HCT116 (cell line): ENCODE results near the gene ORM1. TPM values are rescaled to one million over a fixed set of nuclear protein-coding genes. Genes with fewer than 3 reads are reported as not detected.

Source experiments
- ATAC-seq: fragments of 200-7000 bp; cut with Tn5 transposase; 2 replicates; pipeline ENCODE4 v1.9.1; 2020; ENCODE audit warnings: mild to moderate bottlenecking, moderate library complexity
- BruUV-seq: library from RNA; stranded (reverse); fragments of 400-500 nt; replicated peaks from 2 replicates; lab custom pipeline; 2021; lab: Mats Ljungman, UMichigan
- CTCF ChIA-PET: fragments of 300-600 bp; sonication (Branson Sonifier 250); formaldehyde crosslinking; loops from one replicate; lab custom pipeline; 2021; ENCODE audit warnings: antibody characterized with exemption; lab: Charles Lee
- POLR2A ChIA-PET: fragments of 300-600, 350-600 bp; sonication (Branson Sonifier 250); formaldehyde crosslinking; loops from one replicate; lab custom pipeline; 2021; ENCODE audit warnings: antibody characterized with exemption; lab: Charles Lee
- RAD21 ChIA-PET, 2 experiments: fragments of 300-600 bp; sonication (Branson Sonifier 250); formaldehyde crosslinking; loops; one replicate each; lab custom pipeline; 2023; ENCODE audit warnings: low total read pairs in 2 of 2; ENCODE audit not compliant: uncharacterized antibody in 2 of 2, unreplicated experiment in 2 of 2, low non-redundant PET in 1 of 2; lab: Charles Lee
- DNase-seq: peaks from one replicate; pipeline ENCODE4 v3.0.0-alpha.2; 2010; ENCODE audit warnings: low read depth, low spot score
- H2AFZ ChIP-seq: fragments of 200-600 bp; shearing (Covaris generic), sonication (generic); 2 replicates; pipeline ENCODE4 v1.6.1; 2017; ENCODE audit warnings: low read depth, mixed run types, mixed read lengths, antibody characterized with exemption, low read length; ENCODE audit not compliant: poor library complexity, severe bottlenecking
- H3K27ac ChIP-seq: 2 replicates; pipeline ENCODE4 v1.5.1; 2012; ENCODE audit warnings: low read depth, low read length
- H3K27me3 ChIP-seq: fragments of 200-600 bp; sonication (generic); 2 replicates; pipeline ENCODE4 v1.6.1; 2016; ENCODE audit warnings: mixed run types, low read length, mixed read lengths; ENCODE audit not compliant: insufficient read depth
- H3K36me3 ChIP-seq, 2 experiments: fragments of 200-500 bp in 1 of 2; fragments of 200-600 bp in 1 of 2; sonication (Bioruptor generic) in 1 of 2; sonication (generic) in 1 of 2; 2 replicates each; pipeline versions ENCODE4 v1.5.1 to v1.6.1; 2014 to 2016; ENCODE audit warnings: low read length in 2 of 2, inconsistent platforms in 1 of 2, mixed read lengths in 1 of 2, mixed run types in 1 of 2; ENCODE audit not compliant: insufficient read depth in 2 of 2, control insufficient read depth in 1 of 2
- H3K4me1 ChIP-seq, 2 experiments: fragments of 200-600 bp in 1 of 2; sonication (generic) in 1 of 2; 2 replicates each; pipeline versions ENCODE4 v1.5.1 to v1.6.1; 2012 to 2017; ENCODE audit warnings: low read length in 2 of 2, inconsistent platforms in 1 of 2, mild to moderate bottlenecking in 1 of 2, mixed read lengths in 1 of 2, mixed run types in 1 of 2, moderate library complexity in 1 of 2; ENCODE audit not compliant: insufficient read depth in 2 of 2, control insufficient read depth in 1 of 2
- H3K4me2 ChIP-seq: fragments of 200-600 bp; sonication (generic); 2 replicates; pipeline ENCODE4 v1.6.1; 2017; ENCODE audit warnings: mixed run types, low read length, mixed read lengths
- H3K4me3 ChIP-seq, 2 experiments: fragments of 200-600 bp in 1 of 2; sonication (generic) in 1 of 2; replicated peaks in 1 of 2; 2 replicates each; pipeline ENCODE4 v1.5.1; 2011 to 2016; ENCODE audit warnings: low read length in 2 of 2, control low read depth in 1 of 2, low read depth in 1 of 2, mild to moderate bottlenecking in 1 of 2, mixed read lengths in 1 of 2, mixed run types in 1 of 2
- H3K79me2 ChIP-seq: fragments of 200-600 bp; sonication (generic); 2 replicates; pipeline ENCODE4 v1.6.1; 2017; ENCODE audit warnings: mild to moderate bottlenecking, mixed run types, low read length, moderate library complexity, mixed read lengths; ENCODE audit not compliant: insufficient read depth
- H3K9ac ChIP-seq: fragments of 200-600 bp; sonication (generic); 2 replicates; pipeline ENCODE4 v1.6.1; 2016; ENCODE audit warnings: low read length, mixed read lengths
- H3K9me2 ChIP-seq: fragments of 200-600 bp; sonication (generic), shearing (Covaris generic); 2 replicates; pipeline ENCODE4 v1.6.1; 2017; ENCODE audit warnings: mixed run types, mild to moderate bottlenecking, moderate library complexity; ENCODE audit not compliant: insufficient read depth
- H3K9me3 ChIP-seq, 2 experiments: fragments of 200-500 bp in 1 of 2; fragments of 200-600 bp in 1 of 2; sonication (Bioruptor generic) in 1 of 2; sonication (generic) in 1 of 2; 2 replicates each; pipeline ENCODE4 v1.6.1; 2014 to 2017; ENCODE audit warnings: low read length in 2 of 2, mixed read lengths in 2 of 2, inconsistent platforms in 1 of 2, low read depth in 1 of 2, mild to moderate bottlenecking in 1 of 2, mixed run types in 1 of 2, moderate library complexity in 1 of 2; ENCODE audit not compliant: control insufficient read depth in 1 of 2, insufficient read depth in 1 of 2
- H4K20me1 ChIP-seq: fragments of 200-600 bp; sonication (generic), shearing (Covaris generic); 2 replicates; pipeline ENCODE4 v1.6.1; 2017; ENCODE audit warnings: mixed run types, mild to moderate bottlenecking, moderate library complexity; ENCODE audit not compliant: insufficient read depth
- CEBPB ChIP-seq: IDR thresholded peaks from 2 replicates; pipeline ENCODE4 v1.6.1; 2012; ENCODE audit warnings: low read depth
- CTCF ChIP-seq, 3 experiments: fragments of 200-600 bp in 1 of 3; sonication (generic) in 1 of 3; IDR thresholded peaks in 2 of 3; conservative IDR thresholded peaks in 1 of 3; 2 replicates each; pipeline ENCODE4 v1.5.1; 2012 to 2017; ENCODE audit warnings: low read depth in 2 of 3, low read length in 2 of 3, antibody characterized with exemption in 1 of 3, borderline replicate concordance in 1 of 3, control low read depth in 1 of 3, mild to moderate bottlenecking in 1 of 3, mixed read lengths in 1 of 3, mixed run types in 1 of 3, moderate library complexity in 1 of 3; ENCODE audit not compliant: insufficient read depth in 1 of 3
- EZH2 ChIP-seq: fragments of 200-600 bp; sonication (generic); IDR thresholded peaks from 2 replicates; pipeline ENCODE4 v1.6.1; 2017; ENCODE audit warnings: antibody characterized with exemption, mixed run types
- EZH2phosphoT487 ChIP-seq: fragments of 200-600 bp; IDR thresholded peaks from 2 replicates; pipeline ENCODE4 v1.6.1; 2018; ENCODE audit warnings: antibody characterized with exemption, borderline replicate concordance
- FOSL1 ChIP-seq: IDR thresholded peaks from 2 replicates; pipeline ENCODE4 v1.6.1; 2012; ENCODE audit warnings: low read depth
- MAX ChIP-seq: IDR thresholded peaks from 2 replicates; pipeline ENCODE4 v1.6.1; 2012
- POLR2A ChIP-seq: IDR thresholded peaks from 2 replicates; pipeline ENCODE4 v1.7.0; 2011; ENCODE audit warnings: borderline replicate concordance; ENCODE audit not compliant: insufficient read depth, insufficient read length; ENCODE audit errors: extremely low read depth
- POLR2AphosphoS5 ChIP-seq: IDR thresholded peaks from 2 replicates; pipeline ENCODE4 v1.6.1; 2011; ENCODE audit warnings: mild to moderate bottlenecking, low read depth, low read length, moderate library complexity
- RAD21 ChIP-seq: IDR thresholded peaks from 2 replicates; pipeline ENCODE4 v1.6.1; 2012; ENCODE audit warnings: low read depth, mild to moderate bottlenecking
- SP1 ChIP-seq: IDR thresholded peaks from 2 replicates; pipeline ENCODE4 v1.6.1; 2012; ENCODE audit warnings: low read depth
- TCF7L2 ChIP-seq: IDR thresholded peaks from 2 replicates; pipeline ENCODE4 v1.7.0; 2011; ENCODE audit warnings: borderline replicate concordance, inconsistent platforms; ENCODE audit not compliant: insufficient read depth, insufficient read length; ENCODE audit errors: extremely low read depth
- ZFX ChIP-seq: fragments of 450-650 bp; IDR thresholded peaks from 2 replicates; pipeline ENCODE4 v1.6.1; 2017
- ZNF274 ChIP-seq: fragments of 200-500 bp; sonication (Bioruptor generic); IDR thresholded peaks from 2 replicates; pipeline ENCODE4 v1.6.1; 2014; ENCODE audit warnings: mild to moderate bottlenecking, low read depth, low read length, inconsistent platforms
- intact Hi-C: fragments of 100-400 bp; cut with micrococcal nuclease; formaldehyde crosslinking; loops from 2 replicates; pipeline ENCODE4 v1.10.0; 2022
- total RNA-seq: library from RNA; stranded (reverse); gene quantifications from one replicate; pipeline ENCODE4 v1.2.1, GENCODE V29; 2021; ENCODE audit not compliant: unreplicated experiment
- TF ChIP-seq, protein P1 (sequence below): IDR thresholded peaks from 2 replicates; pipeline ENCODE4 v1.6.1; 2012
- TF ChIP-seq, protein P2 (sequence below): IDR thresholded peaks from 2 replicates; pipeline ENCODE4 v1.6.1; 2011; ENCODE audit warnings: mild to moderate bottlenecking, low read length, moderate library complexity; ENCODE audit not compliant: insufficient replicate concordance; ENCODE audit errors: extremely low read depth
- TF ChIP-seq, protein P3 (sequence below): IDR thresholded peaks from 2 replicates; pipeline ENCODE4 v1.6.1; 2012; ENCODE audit warnings: low read depth

Gene ORM1
- total RNA-seq, 1 experiment from 2014 or later = 5.6 TPM

DNA sequence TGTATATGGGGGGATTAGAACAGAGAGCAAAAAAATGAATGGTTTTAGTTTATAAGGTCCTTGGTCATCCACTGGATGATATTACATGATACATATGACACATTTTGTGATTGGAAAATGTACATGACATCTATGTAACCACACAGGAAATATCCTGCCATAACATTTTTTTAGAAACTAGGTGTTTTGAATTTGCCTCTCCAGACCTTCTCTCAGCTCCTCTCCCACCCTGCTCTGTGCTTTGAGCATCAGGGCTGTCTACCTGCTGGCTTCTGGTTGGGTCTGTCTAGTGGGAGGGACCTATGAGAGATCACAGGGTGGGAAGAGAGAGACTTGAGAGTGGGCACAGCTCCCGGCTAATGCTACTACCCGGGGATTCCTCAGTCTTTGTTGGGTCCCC, 40.5 kb downstream of the ORM1 start (continued):
- TF ChIP-seq TCF7L2 (no peak), MAX (no peak), EZH2 (no peak), SP1 (no peak), EZH2phosphoT487 (no peak), CEBPB (no peak)
- TF ChIP-seq, protein P1, sequence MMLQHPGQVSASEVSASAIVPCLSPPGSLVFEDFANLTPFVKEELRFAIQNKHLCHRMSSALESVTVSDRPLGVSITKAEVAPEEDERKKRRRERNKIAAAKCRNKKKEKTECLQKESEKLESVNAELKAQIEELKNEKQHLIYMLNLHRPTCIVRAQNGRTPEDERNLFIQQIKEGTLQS = no peak

- POLR2A ChIA-PET = no interaction called here
- intact Hi-C loops = no loop called here
- no peaks in the 10 kb centered on the region for H3K79me2 ChIP-seq
- peaks cover 0 to 8% of the 10 kb centered on the region in 2 experiments; a peak in 2 of 4 replicates for H3K4me1 ChIP-seq
- ATAC-seq (no peak), DNase-seq (no peak)
- H3K36me3 ChIP-seq = no peaks in the 10 kb centered on the region; a peak in 1 of 4 replicates
- H3K9me2 ChIP-seq = no peaks in the 10 kb centered on the region
- CTCF ChIA-PET = no interaction called here
- H3K4me2 ChIP-seq = no peak overlapping the region
- H3K9me3 ChIP-seq = no peaks in the 10 kb centered on the region
- no peak overlapping the region for H2AFZ ChIP-seq
- no peak overlapping the region for H3K27ac ChIP-seq
- BruUV-seq = no TSS peak
- H4K20me1 ChIP-seq = no peaks in the 10 kb centered on the region
- H3K9ac ChIP-seq = no peak overlapping the region
- RAD21 ChIA-PET = no interaction called here
- no peak overlapping the region for H3K4me3 ChIP-seq
- no peaks in the 10 kb centered on the region for H3K27me3 ChIP-seq
- TF ChIP-seq ZFX (no peak), POLR2A (no peak), CTCF (IDR thresholded peaks at IDR 0.05 in 2 of 3, conservative IDR thresholded peaks at IDR 0.05 in 1 of 3; ENCODE audit: borderline replicate concordance in 1 of 3, insufficient read depth in 1 of 3, low read depth in 2 of 3, low read length in 2 of 3) (no peak), RAD21 (no peak), FOSL1 (no peak), POLR2AphosphoS5 (no peak), CEBPB (no peak), SP1 (no peak), ZNF274 (no peak), EZH2 (no peak)
- TF ChIP-seq, protein P2, sequence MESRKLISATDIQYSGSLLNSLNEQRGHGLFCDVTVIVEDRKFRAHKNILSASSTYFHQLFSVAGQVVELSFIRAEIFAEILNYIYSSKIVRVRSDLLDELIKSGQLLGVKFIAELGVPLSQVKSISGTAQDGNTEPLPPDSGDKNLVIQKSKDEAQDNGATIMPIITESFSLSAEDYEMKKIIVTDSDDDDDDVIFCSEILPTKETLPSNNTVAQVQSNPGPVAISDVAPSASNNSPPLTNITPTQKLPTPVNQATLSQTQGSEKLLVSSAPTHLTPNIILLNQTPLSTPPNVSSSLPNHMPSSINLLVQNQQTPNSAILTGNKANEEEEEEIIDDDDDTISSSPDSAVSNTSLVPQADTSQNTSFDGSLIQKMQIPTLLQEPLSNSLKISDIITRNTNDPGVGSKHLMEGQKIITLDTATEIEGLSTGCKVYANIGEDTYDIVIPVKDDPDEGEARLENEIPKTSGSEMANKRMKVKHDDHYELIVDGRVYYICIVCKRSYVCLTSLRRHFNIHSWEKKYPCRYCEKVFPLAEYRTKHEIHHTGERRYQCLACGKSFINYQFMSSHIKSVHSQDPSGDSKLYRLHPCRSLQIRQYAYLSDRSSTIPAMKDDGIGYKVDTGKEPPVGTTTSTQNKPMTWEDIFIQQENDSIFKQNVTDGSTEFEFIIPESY = no peak
- TF ChIP-seq, protein P3, sequence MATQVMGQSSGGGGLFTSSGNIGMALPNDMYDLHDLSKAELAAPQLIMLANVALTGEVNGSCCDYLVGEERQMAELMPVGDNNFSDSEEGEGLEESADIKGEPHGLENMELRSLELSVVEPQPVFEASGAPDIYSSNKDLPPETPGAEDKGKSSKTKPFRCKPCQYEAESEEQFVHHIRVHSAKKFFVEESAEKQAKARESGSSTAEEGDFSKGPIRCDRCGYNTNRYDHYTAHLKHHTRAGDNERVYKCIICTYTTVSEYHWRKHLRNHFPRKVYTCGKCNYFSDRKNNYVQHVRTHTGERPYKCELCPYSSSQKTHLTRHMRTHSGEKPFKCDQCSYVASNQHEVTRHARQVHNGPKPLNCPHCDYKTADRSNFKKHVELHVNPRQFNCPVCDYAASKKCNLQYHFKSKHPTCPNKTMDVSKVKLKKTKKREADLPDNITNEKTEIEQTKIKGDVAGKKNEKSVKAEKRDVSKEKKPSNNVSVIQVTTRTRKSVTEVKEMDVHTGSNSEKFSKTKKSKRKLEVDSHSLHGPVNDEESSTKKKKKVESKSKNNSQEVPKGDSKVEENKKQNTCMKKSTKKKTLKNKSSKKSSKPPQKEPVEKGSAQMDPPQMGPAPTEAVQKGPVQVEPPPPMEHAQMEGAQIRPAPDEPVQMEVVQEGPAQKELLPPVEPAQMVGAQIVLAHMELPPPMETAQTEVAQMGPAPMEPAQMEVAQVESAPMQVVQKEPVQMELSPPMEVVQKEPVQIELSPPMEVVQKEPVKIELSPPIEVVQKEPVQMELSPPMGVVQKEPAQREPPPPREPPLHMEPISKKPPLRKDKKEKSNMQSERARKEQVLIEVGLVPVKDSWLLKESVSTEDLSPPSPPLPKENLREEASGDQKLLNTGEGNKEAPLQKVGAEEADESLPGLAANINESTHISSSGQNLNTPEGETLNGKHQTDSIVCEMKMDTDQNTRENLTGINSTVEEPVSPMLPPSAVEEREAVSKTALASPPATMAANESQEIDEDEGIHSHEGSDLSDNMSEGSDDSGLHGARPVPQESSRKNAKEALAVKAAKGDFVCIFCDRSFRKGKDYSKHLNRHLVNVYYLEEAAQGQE = no peak
These were observed 41.5 kb downstream of the ORM1 start for GRCh38 chr9:114364134-114365041.
